SJCRH30 (cell line): ENCODE data around the gene VWF. TPM values are rescaled to one million over a fixed set of nuclear protein-coding genes. Genes with fewer than 3 reads are reported as not detected.

Experiments
- DNase-seq, 2 experiments: peaks; one replicate each; pipeline ENCODE4 v3.0.0-alpha.2; 2015 to 2020
- H3K27ac ChIP-seq: fragments of 250-450 bp; sonication (Bioruptor Pico); 2 replicates; pipeline ENCODE4 v1.5.1; 2020; ENCODE audit warnings: mild to moderate bottlenecking, moderate library complexity
- H3K27me3 ChIP-seq: fragments of 250-450 bp; sonication (Bioruptor Pico); 2 replicates; pipeline ENCODE4 v1.5.1; 2020; ENCODE audit warnings: mild to moderate bottlenecking, moderate library complexity
- H3K36me3 ChIP-seq: fragments of 250-450 bp; sonication (Bioruptor Pico); 2 replicates; pipeline ENCODE4 v1.5.1; 2020; ENCODE audit warnings: mild to moderate bottlenecking, moderate library complexity
- H3K4me1 ChIP-seq: fragments of 250-450 bp; sonication (Bioruptor Pico); 2 replicates; pipeline ENCODE4 v1.5.1; 2020; ENCODE audit warnings: mild to moderate bottlenecking, moderate library complexity
- H3K4me3 ChIP-seq: fragments of 250-450 bp; sonication (Bioruptor Pico); 2 replicates; pipeline ENCODE4 v1.5.1; 2020; ENCODE audit warnings: mild to moderate bottlenecking, moderate library complexity
- H3K9me3 ChIP-seq: fragments of 250-450 bp; sonication (Bioruptor Pico); replicated peaks from 2 replicates; pipeline ENCODE4 v1.5.1; 2020; ENCODE audit warnings: mild to moderate bottlenecking, moderate library complexity
- total RNA-seq: library from RNA; depleted of rRNA; stranded (reverse); fragments of >200 nt; shearing (Covaris generic); gene quantifications from 2 replicates; pipeline ENCODE4 v1.2.3, GENCODE V29; 2014

VWF gene
- total RNA-seq, 1 experiment from 2014 or later: 0.73 TPM

DNA sequence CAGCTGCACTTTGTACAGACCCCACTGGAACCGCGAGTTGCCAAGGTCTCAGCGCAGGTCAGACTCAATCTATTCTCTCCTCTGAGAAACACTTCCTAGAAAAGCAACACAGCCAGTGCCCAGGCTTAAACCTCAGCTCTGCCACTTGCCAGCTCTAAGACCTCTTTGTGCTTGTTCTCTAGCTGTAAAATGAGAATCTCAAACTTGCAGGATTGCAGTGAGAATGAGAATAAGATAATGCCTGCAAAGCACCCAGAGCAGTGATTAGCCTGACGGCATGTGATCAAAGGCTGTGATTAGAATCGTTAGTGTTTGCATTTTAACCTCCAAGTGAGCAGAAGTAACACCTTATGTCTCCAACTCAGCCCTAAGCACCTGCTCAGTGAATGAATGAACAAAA, 200.7 kb downstream of the VWF start:
- no peaks in the 10 kb centered on the region for H3K9me3 ChIP-seq
- no peaks in the 10 kb centered on the region for H3K4me1 ChIP-seq
- no peak for DNase-seq
- no peak overlapping the region for H3K27ac ChIP-seq
- H3K36me3 ChIP-seq: no peaks in the 10 kb centered on the region
- no peaks in the 10 kb centered on the region for H3K27me3 ChIP-seq
- H3K4me3 ChIP-seq: no peak overlapping the region

- H3K36me3 ChIP-seq: no peaks in the 10 kb centered on the region
- no peak for DNase-seq
Measured at GRCh38 chr12:5923043-5923605, 201.3 kb downstream of the VWF start.

DNA sequence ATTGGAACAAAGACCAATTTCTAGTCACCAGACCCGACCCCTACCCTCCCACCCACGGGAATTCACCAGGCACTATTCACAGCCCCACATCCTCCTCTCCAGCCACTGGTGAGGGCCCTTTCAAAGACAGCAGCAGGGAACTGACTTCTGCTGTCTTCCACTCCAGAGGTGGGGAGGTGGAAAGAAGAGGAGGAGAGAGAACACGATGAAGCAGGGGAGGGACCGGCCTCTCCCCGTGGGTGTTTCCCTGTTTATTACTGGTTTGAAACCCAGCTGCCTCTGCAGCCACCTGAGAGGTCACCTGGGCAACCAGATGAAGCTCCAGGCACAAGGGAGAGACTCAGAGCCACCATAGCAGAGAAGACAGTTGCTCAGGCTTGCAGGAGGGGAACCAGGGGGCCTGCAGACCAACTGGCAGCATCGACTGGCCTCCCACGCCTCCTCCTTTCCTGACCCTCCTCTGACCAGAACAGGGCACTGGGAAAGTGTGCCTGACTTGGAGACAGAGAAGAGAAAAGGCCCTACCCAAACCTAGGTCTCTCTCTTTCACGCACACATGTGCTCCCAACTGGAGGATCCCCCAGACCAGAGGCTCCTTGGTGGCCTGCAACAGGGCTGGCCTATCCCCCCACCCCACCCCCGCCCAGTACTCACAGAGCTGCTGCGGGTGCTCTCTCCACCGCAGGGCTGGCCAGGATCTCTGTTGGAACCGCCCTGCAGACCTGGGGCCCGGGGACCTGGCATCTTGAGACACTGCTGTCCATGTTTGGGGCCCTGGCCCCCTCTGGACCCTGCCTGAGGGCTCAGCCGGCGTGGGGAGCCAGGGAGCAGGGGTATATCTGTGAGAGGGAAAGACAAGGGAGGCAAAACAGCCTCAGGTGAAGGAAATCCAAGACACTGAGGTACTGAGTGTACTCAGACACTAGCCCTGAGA, 202.2 kb downstream of the VWF start:
- DNase-seq: no peak
- Histone ChIP-seq H3K4me3 (no peak overlapping the region), H3K27me3 (no peaks in the 10 kb centered on the region), H3K36me3 (no peaks in the 10 kb centered on the region), H3K9me3 (no peaks in the 10 kb centered on the region), H3K27ac (no peak overlapping the region), H3K4me1 (no peaks in the 10 kb centered on the region)

More at GRCh38 chr12:5923043-5923605, 201.3 kb downstream of the VWF start:
- Histone ChIP-seq H3K27ac (no peak overlapping the region), H3K4me1 (no peaks in the 10 kb centered on the region), H3K27me3 (no peaks in the 10 kb centered on the region), H3K9me3 (no peaks in the 10 kb centered on the region), H3K4me3 (no peak overlapping the region)

DNA sequence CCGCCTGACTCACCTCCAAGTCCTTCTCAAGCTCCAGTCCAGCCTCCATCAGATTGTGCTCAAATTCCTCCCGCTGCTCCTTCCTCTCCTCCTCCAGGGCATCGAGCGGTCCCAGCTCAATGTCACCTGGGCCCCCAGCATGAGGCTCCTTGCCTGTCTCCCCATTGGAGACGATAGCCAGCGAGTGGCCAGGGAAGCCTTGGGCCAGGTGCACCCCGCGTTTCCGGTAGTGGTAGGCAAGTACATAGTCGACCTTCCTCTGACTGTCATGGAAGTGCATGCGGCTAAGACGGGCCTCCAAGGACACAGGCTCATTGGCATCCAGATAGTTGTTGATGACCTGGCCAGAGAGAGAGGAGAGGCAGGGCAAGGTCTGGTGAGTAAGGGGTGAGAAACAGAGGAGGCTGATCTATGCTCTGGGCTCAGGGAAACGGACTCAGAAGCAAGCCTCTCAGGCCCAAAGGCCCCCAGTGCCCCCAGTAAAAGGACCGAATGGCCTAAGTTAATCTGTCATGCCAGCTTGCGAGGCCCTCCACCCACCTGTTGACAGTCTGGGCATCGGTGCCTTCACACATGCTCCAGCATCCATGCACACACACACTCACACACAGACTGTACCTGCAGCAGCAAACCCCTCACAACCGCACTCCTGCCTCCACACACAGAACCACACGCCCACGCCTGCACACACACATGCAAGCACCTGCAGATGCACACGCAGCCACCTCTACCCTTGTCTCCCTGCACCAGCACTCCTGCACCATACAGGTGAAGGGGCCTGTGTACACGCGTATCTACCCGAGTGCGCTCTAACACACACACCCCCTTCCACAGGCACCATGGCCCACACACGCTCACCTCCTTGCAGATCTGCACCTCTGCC, 203.2 kb downstream of the VWF start:
- no peaks in the 10 kb centered on the region for H3K36me3 ChIP-seq
- H3K4me1 ChIP-seq: no peaks in the 10 kb centered on the region
- H3K27ac ChIP-seq: no peak overlapping the region
- no peaks in the 10 kb centered on the region for H3K9me3 ChIP-seq
- H3K27me3 ChIP-seq: no peaks in the 10 kb centered on the region
- DNase-seq: no peak
- no peak overlapping the region for H3K4me3 ChIP-seq

- Histone ChIP-seq H3K27ac (no peak overlapping the region), H3K36me3 (no peaks in the 10 kb centered on the region), H3K9me3 (no peaks in the 10 kb centered on the region), H3K4me3 (no peak overlapping the region), H3K4me1 (no peaks in the 10 kb centered on the region), H3K27me3 (peaks cover 16% of the 10 kb centered on the region)
- DNase-seq: no peak
Measured at GRCh38 chr12:5916785-5917290, 207.6 kb downstream of the VWF start.

DNA sequence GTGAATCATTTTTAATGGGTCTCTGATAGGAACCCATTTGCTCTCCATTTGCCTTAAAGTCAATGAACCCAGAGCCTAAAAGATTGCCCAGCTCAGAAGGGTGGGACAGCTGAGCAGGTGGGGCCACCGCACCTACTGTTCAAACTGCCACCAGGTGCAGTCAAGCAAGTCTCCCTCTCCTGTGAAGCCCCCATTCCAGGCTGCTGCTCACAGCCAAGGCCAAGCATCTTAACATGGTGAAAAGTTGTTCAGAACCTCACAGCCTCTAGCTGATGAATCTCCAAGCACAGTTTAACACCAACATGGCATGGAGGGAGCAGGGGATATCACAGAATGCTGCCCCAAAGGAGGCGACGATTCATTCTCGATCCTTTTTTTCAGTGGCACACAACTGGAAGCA, 209.0 kb downstream of the VWF start:
- no peaks in the 10 kb centered on the region for H3K9me3 ChIP-seq
- DNase-seq: no peak
- no peaks in the 10 kb centered on the region for H3K36me3 ChIP-seq
- H3K27ac ChIP-seq: no peak overlapping the region
- no peak overlapping the region for H3K4me3 ChIP-seq
- peaks cover 22% of the 10 kb centered on the region for H3K27me3 ChIP-seq
- H3K4me1 ChIP-seq: no peaks in the 10 kb centered on the region

- Histone ChIP-seq H3K36me3 (no peaks in the 10 kb centered on the region), H3K4me3 (no peak overlapping the region), H3K4me1 (no peaks in the 10 kb centered on the region), H3K9me3 (no peaks in the 10 kb centered on the region), H3K27me3 (peaks cover 22% of the 10 kb centered on the region), H3K27ac (no peak overlapping the region)
- no peak for DNase-seq
Measured at GRCh38 chr12:5914387-5915149, 209.9 kb downstream of the VWF start.

DNA sequence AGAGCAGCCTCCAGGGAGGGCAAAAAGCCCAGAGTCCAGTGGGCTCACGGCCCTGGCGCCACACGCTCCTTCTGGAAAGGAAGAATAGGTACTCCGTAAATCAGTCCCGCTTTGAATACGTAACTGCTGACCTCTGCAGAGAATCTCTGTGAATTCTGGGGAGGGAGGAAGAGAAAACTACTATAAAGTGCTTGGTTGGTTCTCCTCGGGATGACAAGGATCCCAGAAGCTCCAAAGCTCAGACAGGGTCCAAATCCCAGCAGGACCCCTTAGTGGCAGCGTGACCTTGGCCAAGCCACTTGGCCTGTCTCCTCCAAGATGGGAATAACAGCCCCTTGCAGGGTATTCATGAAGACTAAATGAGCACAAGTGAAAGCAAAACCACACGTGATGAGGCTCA, 211.1 kb downstream of the VWF start:
- Histone ChIP-seq H3K9me3 (no peaks in the 10 kb centered on the region), H3K36me3 (no peaks in the 10 kb centered on the region), H3K4me3 (no peak overlapping the region), H3K4me1 (no peaks in the 10 kb centered on the region), H3K27ac (no peak overlapping the region), H3K27me3 (peaks cover 22% of the 10 kb centered on the region)
- no peak for DNase-seq

- Histone ChIP-seq H3K27me3 (peaks cover 22% of the 10 kb centered on the region), H3K27ac (no peak overlapping the region), H3K36me3 (no peaks in the 10 kb centered on the region), H3K9me3 (no peaks in the 10 kb centered on the region), H3K4me1 (no peaks in the 10 kb centered on the region), H3K4me3 (no peak overlapping the region)
- DNase-seq: peak in 1 of 2 experiments; percentile 18
Measured at GRCh38 chr12:5912437-5913334, 211.8 kb downstream of the VWF start.

- H3K4me1 ChIP-seq: no peaks in the 10 kb centered on the region
- no peak overlapping the region for H3K4me3 ChIP-seq
- no peaks in the 10 kb centered on the region for H3K36me3 ChIP-seq
- no peak overlapping the region for H3K27ac ChIP-seq
- H3K9me3 ChIP-seq: no peaks in the 10 kb centered on the region
- DNase-seq: no peak
- H3K27me3 ChIP-seq: peaks cover 24% of the 10 kb centered on the region
Measured at GRCh38 chr12:5912011-5912410, 212.5 kb downstream of the VWF start.

DNA sequence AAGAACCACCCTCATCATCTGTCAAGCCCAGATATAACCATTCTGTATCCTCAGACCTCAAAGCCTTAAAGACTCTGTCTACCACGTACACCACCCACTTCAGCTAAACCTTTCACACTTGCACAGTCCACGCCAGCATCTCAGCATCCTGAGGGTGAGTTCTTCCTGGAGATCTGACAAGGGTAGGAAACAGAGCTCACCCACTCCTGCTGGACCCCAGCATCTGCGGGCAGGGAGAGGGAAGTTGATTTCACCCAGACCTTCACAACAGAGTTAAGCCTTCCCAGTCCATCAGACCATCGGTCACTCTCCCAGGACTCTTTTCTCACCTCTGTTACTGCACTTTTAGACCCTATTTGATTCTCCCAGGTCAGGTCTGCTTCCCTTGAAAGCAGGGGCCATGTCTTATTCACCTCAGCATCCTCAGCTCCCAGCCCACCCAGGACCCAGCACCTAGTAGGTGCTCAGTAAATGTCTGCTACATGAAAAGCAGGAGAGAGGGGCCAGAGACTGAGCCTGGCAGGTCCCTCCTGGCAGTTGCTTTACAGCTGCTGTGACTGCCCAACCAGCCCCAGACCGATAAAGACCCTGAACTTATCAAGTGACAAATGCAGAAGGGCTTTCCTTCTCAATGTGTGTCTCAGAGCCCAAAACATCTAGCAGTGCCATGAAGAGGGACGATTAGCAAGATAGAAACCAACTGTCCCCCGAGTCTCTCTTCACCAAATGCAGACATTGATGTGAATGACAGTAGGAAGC, 213.5 kb downstream of the VWF start:
- no peak for DNase-seq
- Histone ChIP-seq H3K36me3 (no peaks in the 10 kb centered on the region), H3K27me3 (peaks cover 24% of the 10 kb centered on the region), H3K9me3 (no peaks in the 10 kb centered on the region), H3K4me1 (no peaks in the 10 kb centered on the region), H3K27ac (no peak overlapping the region), H3K4me3 (no peak overlapping the region)

GRCh38 chr12:5909560-5909959, 214.9 kb downstream of the VWF start:
- no peaks in the 10 kb centered on the region for H3K9me3 ChIP-seq
- H3K36me3 ChIP-seq: no peaks in the 10 kb centered on the region
- no peak for DNase-seq

GRCh38 chr12:5908251-5908650, 216.2 kb downstream of the VWF start:
- H3K27me3 ChIP-seq: peaks cover 11% of the 10 kb centered on the region
- H3K4me1 ChIP-seq: no peaks in the 10 kb centered on the region
- no peak overlapping the region for H3K27ac ChIP-seq
- no peak overlapping the region for H3K4me3 ChIP-seq
- no peak for DNase-seq
- no peaks in the 10 kb centered on the region for H3K36me3 ChIP-seq
- H3K9me3 ChIP-seq: no peaks in the 10 kb centered on the region

More at GRCh38 chr12:5909560-5909959, 214.9 kb downstream of the VWF start:
- peaks cover 23% of the 10 kb centered on the region for H3K27me3 ChIP-seq
- no peak overlapping the region for H3K4me3 ChIP-seq
- H3K4me1 ChIP-seq: no peaks in the 10 kb centered on the region
- no peak overlapping the region for H3K27ac ChIP-seq
